DMS53 (cell line): Measurements from ENCODE around the gene POLR3K.
"Not testable (repeated sequence)": the region's sequence is repeated elsewhere in the genome, so short reads cannot be mapped to it uniquely, and the experiment has no call there.

Experiments
- DNase-seq: peaks from one replicate; lab custom pipeline; 2025; lab: John Stamatoyannopoulos, UW

The POLR3K gene

DNA sequence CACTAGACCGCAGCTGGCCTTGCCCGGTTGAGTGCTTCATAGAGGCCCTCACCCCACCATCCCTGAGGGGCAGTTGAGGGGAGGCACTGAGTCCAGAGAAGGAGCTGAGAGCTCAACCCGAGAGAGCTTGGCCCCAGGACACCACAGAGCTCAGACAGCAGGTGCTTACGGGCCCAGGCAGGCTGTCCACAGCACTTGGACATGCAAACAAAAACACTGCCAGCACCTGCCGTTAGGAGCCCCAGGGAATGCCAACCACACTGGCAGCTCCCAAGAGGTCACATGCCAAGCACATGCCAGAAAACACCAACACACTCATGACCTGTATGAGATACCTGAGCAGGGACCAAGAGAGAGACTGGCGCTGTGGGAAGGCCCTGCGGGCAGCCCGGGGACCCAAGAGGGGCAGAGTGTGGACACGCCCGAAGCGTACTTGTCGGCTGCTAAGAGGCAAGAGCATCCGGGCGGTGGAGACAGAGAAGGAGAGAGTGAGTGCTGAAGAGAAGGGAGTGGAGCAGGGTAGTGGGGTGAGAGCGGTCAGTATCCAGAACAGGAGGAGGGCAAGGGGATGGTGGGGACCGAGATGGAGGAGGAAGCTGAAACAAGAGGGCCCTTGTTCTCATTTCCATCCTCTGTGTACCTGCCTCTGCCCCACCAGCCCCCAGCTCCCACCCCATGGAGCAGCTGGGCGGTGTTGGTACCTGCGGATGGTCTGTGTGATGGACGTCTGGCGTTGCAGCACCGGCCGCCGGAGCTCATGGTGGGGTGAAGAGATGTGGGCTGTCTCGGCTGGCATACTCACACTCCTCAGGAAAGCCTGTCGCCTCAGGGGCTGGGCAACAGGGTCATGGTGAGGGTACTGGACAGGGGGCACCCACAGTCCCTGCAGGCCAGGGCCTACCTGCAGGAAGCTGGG, 10.8 kb upstream of the POLR3K start:
- DNase-seq, result peak; percentile 69

DNA sequence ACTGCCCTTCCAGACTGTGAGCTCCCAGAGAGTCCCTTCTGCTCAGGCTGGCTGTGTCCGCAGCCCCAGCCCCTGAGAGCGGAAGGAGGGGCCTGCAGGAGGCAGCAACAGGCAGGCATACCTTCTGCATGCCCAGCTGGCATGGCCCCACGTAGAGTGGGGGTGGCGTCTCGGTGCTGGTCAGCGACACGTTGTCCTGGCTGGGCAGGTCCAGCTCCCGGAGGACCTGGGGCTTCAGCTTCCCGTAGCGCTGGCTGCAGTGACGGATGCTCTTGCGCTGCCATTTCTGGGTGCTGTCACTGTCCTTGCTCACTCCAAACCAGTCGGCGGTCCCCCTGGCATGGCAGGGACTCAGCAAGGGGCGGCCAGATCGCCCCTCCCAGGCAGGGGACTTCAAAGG, 10.1 kb upstream of the POLR3K start:
- DNase-seq, result no peak

DNA sequence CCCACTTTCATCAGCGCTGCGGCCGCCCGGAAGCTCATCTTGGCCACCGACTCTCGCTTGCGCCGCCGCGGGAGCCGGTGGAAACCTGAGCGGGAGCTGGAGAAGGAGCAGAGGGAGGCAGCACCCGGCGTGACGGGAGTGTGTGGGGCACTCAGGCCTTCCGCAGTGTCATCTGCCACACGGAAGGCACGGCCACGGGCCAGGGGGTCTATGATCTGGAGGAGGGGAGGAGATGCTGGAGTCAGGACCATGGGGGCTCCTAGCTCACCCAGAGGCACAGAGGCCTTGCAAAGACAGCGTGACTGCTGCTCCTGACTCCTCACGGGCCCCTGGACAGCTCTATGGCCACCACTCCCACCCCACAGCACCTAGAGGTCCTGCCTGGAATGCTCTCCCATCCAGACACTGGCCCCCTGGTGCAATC, 9.6 kb upstream of the POLR3K start:
- no peak for DNase-seq

DNA sequence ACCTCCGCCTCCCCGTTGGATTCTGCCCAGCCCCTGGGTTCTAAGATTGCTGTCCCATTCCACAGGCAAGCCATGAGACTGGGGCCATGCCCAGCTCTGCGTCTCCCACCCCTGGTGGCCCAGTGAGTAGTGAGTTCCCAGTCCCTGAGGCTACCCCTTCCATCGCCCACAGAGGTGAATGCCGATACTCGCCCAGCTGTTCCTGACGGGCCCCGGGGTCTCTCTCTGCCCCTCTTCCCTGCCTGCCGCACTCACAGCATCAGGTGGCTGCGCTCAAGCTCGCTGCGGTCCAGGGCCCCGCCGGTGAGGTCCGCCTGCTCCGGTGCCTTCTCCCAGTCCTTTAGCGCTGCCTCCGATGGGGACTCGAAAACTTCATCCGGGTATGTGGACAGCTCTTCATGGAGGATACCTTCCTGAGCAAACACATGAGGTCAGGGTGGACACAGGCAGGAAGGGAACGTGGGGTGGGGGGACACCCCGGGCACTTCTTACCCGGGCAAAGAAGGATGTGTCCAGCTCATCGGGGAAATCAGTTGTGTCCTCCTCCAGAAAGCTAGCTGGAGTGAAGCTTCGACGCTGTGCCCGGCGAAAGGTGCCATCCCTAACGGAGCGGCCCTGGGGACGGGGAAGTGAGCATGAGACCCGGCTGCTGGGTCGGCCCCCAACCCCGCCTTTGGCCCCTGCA, 9.0 kb upstream of the POLR3K start:
- DNase-seq, result no peak

DNA sequence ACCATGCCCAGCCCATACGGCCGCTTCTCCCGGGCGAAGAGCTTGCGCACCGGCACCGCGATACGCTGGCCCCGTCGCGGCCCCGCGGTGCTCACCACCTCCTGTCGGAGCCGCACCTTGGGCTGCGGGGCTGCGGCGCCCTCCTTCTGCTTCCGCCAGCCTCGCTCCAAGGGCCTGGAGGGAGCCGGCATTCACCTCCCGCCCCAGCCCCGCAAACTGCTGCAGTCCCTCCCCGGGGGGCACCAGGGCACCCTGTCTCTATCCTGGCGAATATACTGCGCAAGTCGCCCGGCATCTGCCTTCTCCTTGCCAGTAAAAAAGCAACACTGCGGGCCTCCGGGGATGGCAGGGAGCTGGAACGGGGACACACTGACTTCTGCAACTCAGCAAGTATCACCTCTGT, 8.5 kb upstream of the POLR3K start:
- no peak for DNase-seq

DNA sequence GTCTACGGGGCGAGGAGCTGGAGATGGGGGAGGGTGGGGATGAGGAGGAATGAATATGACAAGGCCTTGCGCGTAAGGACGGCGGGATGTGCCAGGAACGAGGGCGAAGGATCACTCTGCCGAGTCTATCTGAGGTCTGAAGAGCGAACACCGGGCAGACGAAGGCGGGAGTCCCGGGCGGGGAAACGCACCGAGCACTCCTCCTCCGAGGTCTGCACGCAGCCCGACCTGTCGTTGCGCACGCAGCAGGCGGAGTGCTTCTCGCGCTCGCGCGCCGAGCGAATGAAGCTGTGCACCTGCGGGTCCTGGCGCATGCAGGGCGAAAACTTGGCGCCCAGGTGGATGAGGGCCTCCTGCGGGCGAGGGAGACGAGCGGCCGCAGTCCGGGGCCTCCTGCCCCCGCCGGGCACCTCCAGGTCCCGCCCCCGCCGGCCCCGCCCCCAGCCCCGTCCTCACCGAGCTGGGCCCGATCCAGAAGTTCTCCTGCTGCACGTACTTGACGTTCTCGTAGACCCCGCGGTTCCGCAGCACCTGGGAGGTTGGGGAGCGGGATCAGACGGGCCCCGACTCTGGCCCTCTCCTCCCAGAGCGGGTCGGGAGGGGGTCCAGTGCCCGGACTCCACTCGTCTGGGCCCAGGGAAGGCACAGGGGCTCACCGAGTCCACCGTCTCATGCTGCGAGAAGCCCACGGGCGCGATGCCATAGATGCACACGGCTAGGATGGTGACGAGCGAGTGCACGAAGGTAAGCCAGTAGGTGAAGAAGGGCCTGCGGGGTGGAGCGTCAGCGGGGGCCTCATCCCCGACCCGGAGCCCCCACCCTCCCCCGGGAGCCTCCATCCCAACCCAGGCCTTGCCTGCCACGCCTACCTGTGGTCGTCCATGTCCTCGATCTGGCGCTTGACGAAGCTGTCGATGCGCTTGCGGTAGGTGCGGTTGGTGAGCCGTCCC, 7.8 kb upstream of the POLR3K start:
- no peak for DNase-seq

DNA sequence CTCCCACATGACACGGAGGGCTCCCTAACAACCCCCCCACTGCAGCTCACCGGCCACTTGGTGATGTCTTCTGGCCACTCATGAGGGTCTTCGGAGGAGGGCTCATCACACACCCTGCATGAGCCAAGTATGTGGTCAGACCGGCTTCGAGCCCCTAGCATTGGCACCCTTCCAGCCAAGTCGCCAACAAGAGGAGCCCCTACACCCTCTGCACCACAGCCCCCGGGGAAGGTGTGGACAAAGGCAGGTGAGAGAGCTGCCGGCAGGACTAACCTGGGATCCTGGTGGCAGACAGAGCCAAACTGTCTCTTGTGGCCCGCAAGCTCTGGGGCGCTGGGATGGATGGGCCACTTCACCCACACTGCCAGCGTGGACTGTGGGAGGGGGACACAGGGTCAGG, 6.8 kb upstream of the POLR3K start:
- DNase-seq, result no peak

DNA sequence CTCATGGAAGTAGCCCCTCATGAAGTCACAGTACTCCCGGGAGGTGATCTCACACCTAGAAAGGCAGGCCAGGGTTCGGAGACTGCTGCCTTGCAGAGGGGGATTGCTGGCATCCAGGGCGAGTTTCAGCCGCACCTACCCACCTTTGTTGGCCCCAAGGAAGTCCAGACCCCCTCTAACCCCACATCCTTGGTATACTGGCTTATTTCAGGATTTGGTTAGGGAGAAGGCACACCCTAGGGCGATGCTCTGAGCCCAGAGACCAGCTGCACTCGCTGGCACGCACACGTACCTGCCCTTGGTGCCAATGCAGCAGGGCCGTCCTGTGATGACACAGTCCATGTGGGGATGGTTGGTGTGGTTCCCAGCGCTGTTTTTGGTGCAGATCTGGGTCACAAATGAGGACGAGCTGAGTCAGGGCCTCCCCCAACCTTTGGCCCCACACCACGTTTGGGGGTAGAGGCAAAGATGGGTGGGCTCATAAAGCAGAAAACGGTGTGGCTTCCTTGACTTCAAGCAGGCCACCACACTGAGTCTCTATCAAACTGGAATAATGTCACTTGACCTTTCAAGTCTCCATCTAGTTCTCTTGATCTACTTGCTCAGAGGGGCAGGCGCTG, 6.1 kb upstream of the POLR3K start:
- DNase-seq, result no peak

DNA sequence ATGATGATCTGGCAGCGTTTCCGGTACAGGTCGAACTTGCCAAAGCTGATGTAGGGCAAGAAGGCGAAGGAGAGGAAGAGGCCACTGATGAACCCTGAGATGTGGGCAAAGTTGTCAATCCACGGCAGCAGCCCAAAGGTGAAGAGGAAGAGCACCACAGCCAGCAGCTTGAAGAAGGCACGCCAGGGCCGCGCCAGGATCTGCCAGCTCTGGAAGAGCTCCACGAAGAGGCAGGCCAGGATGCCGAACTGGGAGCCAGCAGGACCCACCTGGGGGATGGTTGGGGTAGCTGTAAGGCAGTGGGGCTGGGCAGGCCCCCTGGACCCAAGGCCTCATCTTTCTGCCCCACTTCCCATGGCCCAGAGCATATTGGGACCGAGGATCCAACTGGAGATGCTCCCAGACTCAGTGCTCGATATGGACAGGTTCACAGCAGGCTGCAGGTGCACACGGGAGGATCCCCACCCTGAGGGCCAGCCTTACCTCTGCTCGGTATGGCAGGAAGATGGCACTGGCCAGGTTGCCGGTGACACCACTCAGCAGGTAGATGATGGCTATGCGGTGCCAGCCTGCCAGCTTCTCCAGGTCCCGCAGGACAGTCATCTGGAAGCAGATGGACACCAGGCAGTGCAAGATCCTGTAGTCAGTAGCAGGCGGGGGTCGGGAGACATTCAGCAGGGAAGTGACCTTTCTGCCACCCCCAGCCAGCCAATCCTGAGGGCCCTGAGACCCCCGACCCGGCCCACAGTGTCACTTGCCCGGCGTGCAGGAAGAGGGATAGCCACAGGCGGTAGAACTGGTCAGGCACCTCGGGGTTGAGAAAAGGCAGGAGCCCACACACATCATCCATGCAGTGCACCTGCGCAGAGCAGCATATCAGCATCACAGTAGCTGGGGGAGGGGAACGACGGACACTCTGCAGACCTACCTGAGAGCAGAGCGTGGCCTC, 5.4 kb upstream of the POLR3K start:
- no peak for DNase-seq

DNA sequence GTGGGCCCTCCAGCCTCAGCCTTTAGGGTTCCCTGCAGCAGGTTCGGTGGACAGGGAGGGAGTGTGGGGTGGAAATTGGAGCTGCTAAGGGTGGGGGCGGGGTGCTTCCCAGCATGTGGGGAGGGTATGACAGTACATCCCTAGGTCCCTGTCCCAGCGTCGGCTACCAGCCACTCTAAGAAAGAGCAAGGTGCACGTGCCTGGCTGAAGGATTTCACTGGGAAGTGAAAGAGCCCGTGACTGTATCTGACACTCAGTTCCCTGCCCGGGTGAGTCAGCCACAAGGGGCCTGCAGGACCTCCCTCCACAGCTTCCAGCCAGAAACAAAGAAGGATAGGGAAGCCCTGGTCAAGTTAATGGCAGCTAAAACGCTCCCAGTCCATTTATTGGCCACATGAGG, 4.3 kb upstream of the POLR3K start:
- DNase-seq, result no peak

DNA sequence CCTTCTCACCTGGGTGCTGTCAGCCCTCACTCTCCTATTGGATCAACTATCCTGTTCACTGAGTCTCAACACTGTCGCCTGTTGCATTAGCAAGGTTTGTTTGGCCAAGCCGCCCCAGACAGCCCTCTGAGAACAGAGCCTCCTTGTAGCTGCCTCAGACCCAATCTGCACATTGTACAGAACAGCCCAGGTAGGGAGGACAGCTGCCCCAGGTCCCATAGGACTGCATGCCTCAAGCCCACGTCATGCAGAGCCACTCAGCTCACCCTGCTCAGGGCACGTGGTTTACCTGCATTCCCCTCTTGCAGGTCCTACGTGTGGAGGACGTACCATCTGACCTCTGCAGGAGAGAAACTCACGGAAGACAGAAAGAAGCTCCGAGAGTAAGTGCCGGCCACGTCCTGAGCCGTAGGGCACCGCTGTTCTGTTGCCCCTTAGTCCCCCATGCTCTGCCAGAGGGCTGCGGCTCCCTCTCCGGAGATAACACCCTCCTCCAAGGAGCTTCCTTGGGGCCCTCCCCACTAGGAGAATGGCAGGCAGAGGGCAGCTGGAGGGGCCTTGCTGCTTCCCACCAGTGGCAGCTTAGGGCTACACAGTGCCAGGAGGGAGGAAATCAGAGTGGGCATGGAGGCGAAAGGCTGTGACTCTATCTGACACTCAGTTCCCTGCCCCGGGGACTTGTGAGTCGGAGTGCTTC, 3.0 kb upstream of the POLR3K start:
- no peak for DNase-seq

DNA sequence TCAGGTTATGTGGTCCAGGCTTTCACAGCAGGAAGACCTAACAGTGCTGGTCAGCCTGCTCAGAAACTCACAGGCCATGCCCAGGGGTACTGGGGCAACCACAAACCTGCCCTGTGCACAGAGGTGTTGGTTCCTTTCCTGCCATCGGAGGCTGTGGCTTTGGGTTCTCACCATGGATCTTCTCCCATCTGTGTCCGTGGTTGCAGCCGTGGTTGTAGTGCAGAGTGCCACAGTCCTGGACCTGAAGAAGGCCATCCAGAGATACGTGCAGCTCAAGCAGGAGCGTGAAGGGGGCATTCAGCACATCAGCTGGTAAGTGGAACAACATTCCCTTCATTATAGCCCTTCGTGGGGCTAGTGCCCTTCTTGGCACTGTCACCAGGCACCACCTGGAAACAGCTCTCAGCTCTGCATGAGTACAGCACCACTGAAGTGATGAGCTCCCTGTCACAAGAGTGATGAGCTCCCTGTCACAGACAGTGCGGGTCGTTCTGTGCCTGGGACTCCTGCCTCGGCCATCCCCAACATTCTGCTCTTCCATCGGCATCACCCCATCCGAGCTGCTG, 2.2 kb upstream of the POLR3K start:
- no peak for DNase-seq

DNA sequence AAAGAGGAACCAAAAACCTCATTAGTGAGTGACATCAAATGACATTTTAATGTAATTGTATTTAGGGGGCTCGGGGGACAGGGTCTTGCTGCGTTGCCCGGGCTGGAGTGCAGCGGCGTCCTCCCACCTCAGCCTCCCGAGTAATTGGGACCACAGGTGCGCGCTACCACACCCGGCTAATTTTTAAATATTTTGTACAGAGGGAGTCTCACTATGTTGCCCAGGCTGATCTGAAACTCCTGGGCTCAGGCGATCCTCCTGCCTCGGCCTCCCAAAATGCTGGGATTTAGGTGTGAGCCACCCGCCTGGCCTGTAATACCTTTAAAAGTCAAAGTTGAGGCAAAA, 801 bp upstream of the POLR3K start:
- no peak for DNase-seq

DNA sequence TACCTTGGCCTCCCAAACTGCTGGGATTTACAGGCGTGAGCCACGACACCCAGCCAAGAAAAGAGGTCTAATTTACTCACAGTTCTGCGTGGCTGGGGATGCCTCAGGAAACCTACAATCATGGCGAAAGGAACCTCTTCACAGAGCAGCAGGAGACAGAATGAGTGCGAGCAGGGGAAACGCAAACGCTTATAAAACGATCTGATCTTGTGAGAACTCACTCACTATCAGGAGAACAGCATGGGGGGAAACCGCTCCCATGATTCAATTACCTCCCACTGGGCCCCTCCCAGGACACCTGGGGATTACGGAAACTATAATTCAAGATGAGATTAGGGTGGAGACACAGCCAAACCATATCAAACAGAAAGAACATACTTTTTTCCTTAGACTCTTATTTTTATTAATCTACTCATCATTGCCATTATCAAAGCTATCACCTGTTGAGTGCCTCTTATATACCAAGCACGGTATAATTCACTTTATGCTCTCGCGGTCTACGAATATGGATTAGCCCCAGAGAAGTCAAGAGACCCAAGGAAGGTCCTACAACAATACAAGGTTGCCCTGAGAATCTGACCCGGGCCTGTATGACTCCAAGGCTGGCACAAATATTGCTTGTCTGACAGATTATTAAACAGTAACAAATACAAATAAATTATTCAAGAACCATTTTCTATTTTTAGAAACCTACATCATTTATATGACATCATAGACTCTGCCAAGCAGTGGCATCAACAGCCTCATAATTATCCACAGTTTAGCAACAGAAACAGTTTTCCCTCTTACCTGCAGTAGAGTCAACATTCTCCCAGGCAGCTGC, 2.4 kb downstream of the POLR3K start:
- DNase-seq, result no peak

DNA sequence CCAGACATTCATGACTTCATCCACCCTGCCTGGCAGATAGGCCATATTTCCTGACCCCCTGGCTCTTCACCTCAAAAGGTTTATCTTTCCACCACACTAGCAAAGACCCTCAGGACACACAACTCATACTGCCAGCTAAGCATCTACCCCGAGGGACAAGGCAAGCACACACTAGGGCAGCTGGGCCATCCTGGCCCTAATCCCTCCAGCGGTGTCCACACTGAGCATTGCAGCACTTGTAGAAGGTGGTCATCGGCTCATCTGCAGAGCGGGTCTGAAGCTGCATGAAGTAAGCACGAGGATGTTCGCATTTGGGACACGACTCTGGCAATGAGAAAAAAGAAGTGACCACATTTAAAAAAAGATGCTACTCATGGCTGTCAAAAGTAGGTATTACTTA, 6.2 kb downstream of the POLR3K start:
- no peak for DNase-seq

DNA sequence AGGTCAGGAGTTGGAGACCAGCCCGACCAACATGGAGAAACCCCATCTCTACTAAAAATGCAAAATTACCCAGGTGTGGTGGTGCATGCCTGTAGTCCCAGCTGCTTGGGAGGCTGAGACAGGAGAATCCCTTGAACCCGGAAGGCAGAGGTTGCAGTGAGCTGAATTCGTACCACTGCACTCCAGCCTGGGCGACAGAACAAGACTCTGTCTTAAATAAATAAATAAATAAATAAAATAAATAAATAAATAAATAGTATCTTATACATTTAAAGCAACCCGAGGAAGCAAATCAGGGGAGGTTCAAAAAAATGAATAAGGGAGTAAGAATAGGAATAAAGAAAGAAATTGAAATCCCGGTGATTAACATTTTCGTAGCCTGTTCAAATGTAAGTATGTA, 6.9 kb downstream of the POLR3K start:
- not testable (repeated sequence) for DNase-seq

DNA sequence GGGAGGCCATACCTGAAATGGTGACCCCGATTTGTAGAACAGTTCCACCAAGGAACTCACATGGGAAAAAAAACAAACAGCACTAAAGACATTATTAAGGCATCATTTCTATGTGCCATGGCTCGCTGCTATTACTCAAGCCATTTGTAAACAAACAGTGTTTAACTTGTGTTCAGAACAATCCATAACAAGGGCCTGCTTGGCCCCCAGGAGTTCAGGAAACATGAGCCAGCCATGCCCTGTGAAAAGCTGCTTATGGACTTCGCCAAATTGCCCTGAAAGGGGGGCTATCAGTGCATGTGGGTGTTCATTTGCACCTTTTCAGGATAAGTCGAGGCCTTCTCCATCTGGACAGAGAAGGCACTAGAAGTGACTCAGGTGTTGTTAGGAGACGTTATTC, 8.0 kb downstream of the POLR3K start:
- peak; percentile 69 for DNase-seq

DNA sequence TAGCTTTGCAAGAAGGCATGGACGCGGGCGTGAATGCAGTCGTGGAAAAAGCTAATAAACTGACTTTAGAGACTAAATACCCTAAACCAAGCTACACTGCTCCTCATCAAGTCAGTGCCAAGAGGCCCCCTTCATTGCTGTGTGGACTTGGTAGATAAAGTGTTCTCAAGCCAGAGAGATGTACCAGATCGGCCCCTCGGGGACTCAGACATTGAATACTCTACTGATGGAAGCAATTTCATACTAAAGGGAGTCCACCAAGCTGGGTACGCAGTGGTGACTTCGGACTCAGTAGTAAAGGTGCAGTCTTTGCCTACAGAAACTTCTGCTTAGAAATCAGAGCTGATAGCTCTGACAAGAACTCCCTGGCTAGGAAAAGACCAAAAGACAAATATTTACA, 8.8 kb downstream of the POLR3K start:
- no peak for DNase-seq

DNA sequence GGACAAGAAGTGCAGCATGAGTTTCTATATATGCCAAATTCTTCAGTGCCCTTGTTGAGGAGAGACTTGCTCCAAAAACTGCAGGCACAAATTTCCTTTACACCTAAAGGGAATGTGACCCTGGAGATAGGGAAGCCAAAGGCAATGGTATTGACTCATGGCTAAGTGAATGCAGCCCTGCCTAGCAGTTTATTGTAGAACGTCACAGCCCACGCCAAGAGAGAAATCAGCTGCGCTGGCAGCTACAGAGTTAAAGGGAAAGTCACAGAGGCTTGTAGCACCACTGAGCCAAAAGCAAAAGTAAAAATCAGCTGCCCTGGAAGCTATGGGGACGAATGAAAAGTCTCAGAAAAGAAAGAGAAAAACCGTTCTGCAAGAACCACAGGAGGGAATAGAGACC, 10.1 kb downstream of the POLR3K start:
- no peak for DNase-seq
